MCF 10A (cell line): Measurements from ENCODE around the gene ZNF304. TPM values are rescaled to one million over a fixed set of nuclear protein-coding genes. Genes with fewer than 3 reads are reported as not detected.

Experiments used
- BruUV-seq: library from RNA; stranded (reverse); fragments of 400-500 nt; replicated peaks from 2 replicates; lab custom pipeline; 2021; lab: Mats Ljungman, UMichigan
- CTCF ChIA-PET: fragments of 300-600 bp; sonication (Branson Sonifier 250); formaldehyde crosslinking; extraction: SDS; loops from one replicate; lab custom pipeline; 2021; ENCODE audit warnings: antibody characterized with exemption, inconsistent platforms; lab: Yijun Ruan, JAX
- POLR2A ChIA-PET: fragments of 300-600, 350-650 bp; sonication (Branson Sonifier 250); formaldehyde crosslinking; extraction: SDS; loops from one replicate; lab custom pipeline; 2020; ENCODE audit warnings: antibody characterized with exemption, inconsistent platforms; lab: Yijun Ruan, JAX
- DNase-seq: peaks from one replicate; pipeline ENCODE4 v3.0.0-alpha.2; 2018; ENCODE audit not compliant: unreplicated experiment
- H3K27ac Mint-ChIP-seq: one replicate; pipeline ENCODE4 v1.8.0; 2022; ENCODE audit warnings: mild to moderate bottlenecking, low read depth, mixed read lengths; ENCODE audit not compliant: unreplicated experiment
- H3K27me3 Mint-ChIP-seq: one replicate; pipeline ENCODE4 v1.8.0; 2022; ENCODE audit warnings: mixed read lengths; ENCODE audit not compliant: insufficient read depth, unreplicated experiment
- H3K36me3 Mint-ChIP-seq: one replicate; pipeline ENCODE4 v1.8.0; 2022; ENCODE audit warnings: mild to moderate bottlenecking, moderate library complexity, mixed read lengths; ENCODE audit not compliant: insufficient read depth, unreplicated experiment
- H3K4me1 Mint-ChIP-seq: one replicate; pipeline ENCODE4 v1.8.0; 2022; ENCODE audit warnings: mixed read lengths; ENCODE audit not compliant: insufficient read depth, unreplicated experiment
- H3K4me3 Mint-ChIP-seq: one replicate; pipeline ENCODE4 v1.8.0; 2022; ENCODE audit warnings: mild to moderate bottlenecking, moderate library complexity, mixed read lengths; ENCODE audit not compliant: unreplicated experiment
- H3K9me3 Mint-ChIP-seq: one replicate; pipeline ENCODE4 v1.8.0; 2022; ENCODE audit warnings: mixed read lengths; ENCODE audit not compliant: unreplicated experiment
- intact Hi-C: fragments of 100-400 bp; cut with micrococcal nuclease; formaldehyde crosslinking; loops from 2 replicates; pipeline ENCODE4 v1.14.1; 2022
- total RNA-seq: library from RNA; stranded (reverse); gene quantifications from 2 replicates; pipeline ENCODE4 v1.2.3, GENCODE V29; 2022
- TF ChIP-seq, protein P1 (sequence below): fragments of 200-600 bp; IDR thresholded peaks from one replicate; pipeline ENCODE4 v1.8.0; 2022; ENCODE audit warnings: antibody characterized with exemption, mild to moderate bottlenecking; ENCODE audit not compliant: unreplicated experiment

The ZNF304 gene
- total RNA-seq, 1 experiment from 2014 or later, result 7.0 TPM

DNA sequence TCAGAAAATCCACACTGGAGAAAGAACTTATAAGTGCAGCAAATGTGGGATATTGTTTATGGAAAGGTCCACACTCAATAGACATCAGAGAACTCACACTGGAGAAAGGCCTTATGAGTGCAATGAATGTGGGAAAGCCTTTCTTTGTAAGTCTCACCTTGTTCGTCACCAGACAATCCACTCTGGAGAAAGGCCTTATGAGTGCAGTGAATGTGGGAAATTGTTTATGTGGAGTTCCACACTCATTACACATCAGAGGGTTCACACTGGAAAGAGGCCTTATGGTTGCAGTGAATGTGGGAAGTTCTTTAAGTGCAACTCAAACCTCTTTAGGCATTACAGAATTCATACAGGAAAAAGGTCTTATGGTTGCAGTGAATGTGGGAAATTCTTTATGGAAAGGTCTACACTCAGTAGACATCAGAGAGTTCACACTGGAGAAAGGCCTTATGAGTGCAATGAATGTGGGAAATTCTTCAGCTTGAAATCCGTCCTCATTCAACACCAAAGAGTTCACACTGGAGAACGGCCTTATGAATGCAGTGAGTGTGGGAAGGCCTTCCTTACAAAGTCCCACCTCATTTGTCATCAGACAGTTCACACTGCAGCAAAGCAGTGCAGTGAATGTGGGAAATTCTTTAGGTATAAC, 26.6 kb downstream of the ZNF304 start:
- no TSS peak for BruUV-seq
- TF ChIP-seq, protein P1, sequence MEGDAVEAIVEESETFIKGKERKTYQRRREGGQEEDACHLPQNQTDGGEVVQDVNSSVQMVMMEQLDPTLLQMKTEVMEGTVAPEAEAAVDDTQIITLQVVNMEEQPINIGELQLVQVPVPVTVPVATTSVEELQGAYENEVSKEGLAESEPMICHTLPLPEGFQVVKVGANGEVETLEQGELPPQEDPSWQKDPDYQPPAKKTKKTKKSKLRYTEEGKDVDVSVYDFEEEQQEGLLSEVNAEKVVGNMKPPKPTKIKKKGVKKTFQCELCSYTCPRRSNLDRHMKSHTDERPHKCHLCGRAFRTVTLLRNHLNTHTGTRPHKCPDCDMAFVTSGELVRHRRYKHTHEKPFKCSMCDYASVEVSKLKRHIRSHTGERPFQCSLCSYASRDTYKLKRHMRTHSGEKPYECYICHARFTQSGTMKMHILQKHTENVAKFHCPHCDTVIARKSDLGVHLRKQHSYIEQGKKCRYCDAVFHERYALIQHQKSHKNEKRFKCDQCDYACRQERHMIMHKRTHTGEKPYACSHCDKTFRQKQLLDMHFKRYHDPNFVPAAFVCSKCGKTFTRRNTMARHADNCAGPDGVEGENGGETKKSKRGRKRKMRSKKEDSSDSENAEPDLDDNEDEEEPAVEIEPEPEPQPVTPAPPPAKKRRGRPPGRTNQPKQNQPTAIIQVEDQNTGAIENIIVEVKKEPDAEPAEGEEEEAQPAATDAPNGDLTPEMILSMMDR, result no peak
- POLR2A ChIA-PET, result interaction anchor here (0.6 kb wide), 1 partner anchor 1126 kb away, joined by 3 read pairs; no protein-coding TSS in a partner anchor
- no peaks in the 10 kb centered on the region for H3K27me3 Mint-ChIP-seq
- intact Hi-C loops, result no loop called here
- no peak for DNase-seq
- no peak overlapping the region for H3K4me3 Mint-ChIP-seq
- peaks cover 28% of the 10 kb centered on the region for H3K9me3 Mint-ChIP-seq
- H3K4me1 Mint-ChIP-seq, result no peaks in the 10 kb centered on the region
- peaks cover 32% of the 10 kb centered on the region for H3K36me3 Mint-ChIP-seq
- H3K27ac Mint-ChIP-seq, result no peak overlapping the region
- CTCF ChIA-PET, result interaction anchor here (0.8 kb wide), 1 partner anchor 201 kb away, joined by 3 read pairs; no protein-coding TSS in a partner anchor

DNA sequence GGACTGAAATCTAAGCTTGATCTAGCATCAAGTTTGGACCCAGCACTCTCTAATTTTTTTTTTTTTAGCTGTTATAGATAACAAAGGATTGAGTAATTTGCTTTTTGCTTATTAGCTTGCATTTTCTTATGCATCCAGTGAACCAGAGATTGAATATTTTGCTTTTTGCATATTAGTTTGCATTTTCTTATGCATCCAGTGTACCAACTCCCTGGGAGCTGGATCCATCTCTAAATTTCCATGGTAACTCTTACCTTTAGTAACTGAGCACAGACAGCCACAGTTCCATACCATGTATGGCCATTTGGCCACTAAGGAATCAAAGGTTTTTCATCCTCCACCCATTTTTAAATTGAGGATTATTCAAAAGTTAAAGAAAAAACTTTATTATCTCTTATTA, 29.9 kb downstream of the ZNF304 start:
- Mint-ChIP-seq H3K4me3 (no peak overlapping the region), H3K27me3 (no peaks in the 10 kb centered on the region), H3K27ac (no peak overlapping the region), H3K9me3 (peaks cover 10% of the 10 kb centered on the region), H3K4me1 (no peaks in the 10 kb centered on the region), H3K36me3 (peaks cover 10% of the 10 kb centered on the region)
- ChIA-PET POLR2A (interaction anchor here (0.6 to 1.4 kb wide), 2 partner anchors 9 to 18 kb away, joined by 3 to 6 read pairs; partner anchors contain the start of genes TRAPPC2B, ZNF547 and ZNF548), CTCF (interaction anchor here (0.6 to 0.8 kb wide), 3 partner anchors 26 to 1750 kb away, joined by 3 read pairs; no protein-coding TSS in a partner anchor)
- DNase-seq, result no peak
- no TSS peak for BruUV-seq
- TF ChIP-seq, protein P1, result no peak
- intact Hi-C loops, result no loop called here

DNA sequence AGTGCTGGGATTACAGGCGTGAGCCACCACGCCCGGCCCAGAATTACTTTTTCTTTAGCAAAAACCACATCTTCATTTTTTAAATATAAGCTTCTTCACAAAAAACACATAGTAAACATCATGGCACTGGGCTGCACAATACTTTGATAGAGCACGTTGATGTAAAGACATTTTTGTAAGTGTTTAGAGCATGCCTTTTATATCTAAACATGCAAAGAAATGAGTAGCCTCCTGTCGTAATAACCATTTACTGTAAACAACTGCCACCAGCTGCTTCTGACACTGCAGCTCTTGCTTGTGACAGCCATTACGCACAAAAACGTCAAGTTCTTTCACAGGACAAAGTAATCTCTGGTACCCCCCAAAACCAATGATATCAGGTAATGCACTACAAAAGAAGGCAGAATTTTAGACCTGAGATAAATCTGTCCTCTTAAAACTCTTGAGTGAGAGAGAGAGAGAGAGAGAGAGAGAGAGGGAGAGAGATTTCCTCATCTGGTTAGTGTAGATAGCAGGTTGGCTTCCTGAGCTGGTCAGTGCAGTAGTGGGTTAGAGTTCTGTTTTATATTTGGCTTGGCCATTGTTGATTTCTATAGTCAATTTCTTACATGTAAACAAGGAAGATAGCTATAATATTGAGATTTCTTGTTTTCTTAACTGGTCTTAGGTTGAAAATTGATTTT, 31.9 kb downstream of the ZNF304 start:
- DNase-seq, result no peak
- Mint-ChIP-seq H3K27me3 (no peaks in the 10 kb centered on the region), H3K4me3 (no peak overlapping the region), H3K36me3 (peaks cover under 1% of the 10 kb centered on the region), H3K27ac (no peak overlapping the region), H3K9me3 (peaks cover 10% of the 10 kb centered on the region), H3K4me1 (no peaks in the 10 kb centered on the region)
- ChIA-PET CTCF (interaction anchor here (0.9 kb wide), 1 partner anchor 23 kb away, joined by 4 read pairs; no protein-coding TSS in a partner anchor), POLR2A (interaction anchor here (0.6 kb wide), 1 partner anchor 295 kb away, joined by 3 read pairs; no protein-coding TSS in a partner anchor)
- TF ChIP-seq, protein P1, result no peak
- intact Hi-C loops, result no loop called here
- BruUV-seq, result no TSS peak

DNA sequence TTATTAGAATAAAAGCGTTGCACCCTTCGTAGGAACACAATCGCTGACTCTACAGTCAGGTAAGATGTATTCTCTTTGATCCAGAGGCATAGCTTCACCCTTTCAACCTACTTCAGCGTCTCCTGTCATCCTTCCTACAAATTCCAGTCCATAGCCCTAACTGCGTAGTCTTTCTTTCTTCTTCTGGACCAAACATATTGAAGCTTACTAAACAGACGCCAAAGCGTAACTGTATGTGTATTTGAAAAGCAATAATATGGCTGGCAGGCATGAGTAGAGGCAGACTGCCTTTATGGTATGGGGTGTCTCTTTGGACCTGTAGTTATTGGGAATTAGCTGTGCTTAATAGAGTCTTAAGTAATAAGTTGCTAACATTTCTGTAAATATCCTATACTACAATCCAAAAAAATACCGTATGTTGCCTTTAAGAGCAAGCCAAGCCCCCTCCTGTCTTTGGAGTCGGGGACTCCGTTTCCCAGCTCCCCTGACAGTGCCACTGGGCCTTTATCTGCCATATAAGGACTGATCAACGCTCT, 38.2 kb downstream of the ZNF304 start:
- peaks cover 4% of the 10 kb centered on the region for H3K36me3 Mint-ChIP-seq
- intact Hi-C loops, result no loop called here
- peaks cover 2% of the 10 kb centered on the region for H3K9me3 Mint-ChIP-seq
- no peak for DNase-seq
- peak overlapping the region; percentile 97 for H3K27ac Mint-ChIP-seq
- TF ChIP-seq, protein P1, result no peak
- POLR2A ChIA-PET, result interaction anchor here (0.5 to 2.4 kb wide), 25 partner anchors 8 to 1755 kb away, joined by 3 to 17 read pairs (median 3); partner anchors contain the start of genes TRAPPC2B, ZNF17, ZNF264 and ZNF304
- CTCF ChIA-PET, result interaction anchor here (0.6 to 1.4 kb wide), 6 partner anchors 13 to 91 kb away, joined by 3 to 11 read pairs (median 3); no protein-coding TSS in a partner anchor
- peak overlapping the region; percentile 88 for H3K4me3 Mint-ChIP-seq
- TSS peak; percentile 87 for BruUV-seq
- peaks cover 13% of the 10 kb centered on the region for H3K4me1 Mint-ChIP-seq
- H3K27me3 Mint-ChIP-seq, result no peaks in the 10 kb centered on the region
